Stimulated activated CD8-positive, alpha-beta memory T cell treated with anti-CD3 and anti-CD28 coated beads, Interleukin-7, amount 100 ng/mL, for 24 hours (primary cell): ENCODE measurements around the gene EML6.

Source experiments
- DNase-seq: peaks from one replicate; pipeline ENCODE4 v3.0.0-alpha.2; 2020; ENCODE audit warnings: low read depth

Gene EML6

DNA sequence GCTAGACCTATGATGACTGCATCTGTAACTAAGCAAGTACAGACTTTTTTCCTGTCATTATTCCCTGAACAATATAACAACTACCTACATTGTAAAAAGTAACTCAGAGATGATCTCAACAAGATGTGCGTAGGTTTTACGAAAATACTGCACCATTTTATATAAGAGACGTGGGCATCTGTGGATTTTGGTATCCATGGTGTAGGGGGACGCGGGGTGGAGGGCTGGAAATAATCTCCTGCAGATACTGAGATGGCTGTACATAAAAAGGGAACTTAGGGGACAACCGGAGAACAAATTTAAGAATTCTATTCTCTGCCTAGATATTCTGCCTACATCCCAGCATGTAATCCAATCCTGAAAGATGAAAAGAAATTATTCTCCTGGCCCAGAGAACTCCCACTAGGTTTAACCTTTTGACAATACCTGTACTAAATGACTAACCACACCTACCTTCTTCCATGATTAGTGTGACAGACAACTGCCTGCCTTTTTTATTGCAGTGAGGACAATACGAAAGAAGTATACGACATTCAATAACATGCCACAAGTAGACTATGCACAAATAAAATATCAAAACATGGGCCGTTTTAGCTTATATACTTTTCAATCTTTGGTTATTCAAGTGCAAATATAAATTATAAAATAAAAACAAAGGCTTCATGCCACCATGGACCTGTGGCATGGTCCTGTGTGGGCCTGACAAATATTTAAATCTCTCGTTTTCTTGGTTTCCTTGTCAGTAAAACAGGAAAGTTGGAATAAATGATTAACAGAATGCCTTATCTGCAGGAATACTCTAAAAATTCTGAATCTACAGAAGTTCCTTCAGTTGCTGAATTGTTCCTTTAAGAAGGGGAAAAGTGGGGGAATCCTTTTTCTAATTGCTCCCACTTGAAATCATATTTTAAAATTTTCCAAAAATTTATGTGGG is 280.5 kb downstream of the EML6 start:
- DNase-seq = no peak

DNA sequence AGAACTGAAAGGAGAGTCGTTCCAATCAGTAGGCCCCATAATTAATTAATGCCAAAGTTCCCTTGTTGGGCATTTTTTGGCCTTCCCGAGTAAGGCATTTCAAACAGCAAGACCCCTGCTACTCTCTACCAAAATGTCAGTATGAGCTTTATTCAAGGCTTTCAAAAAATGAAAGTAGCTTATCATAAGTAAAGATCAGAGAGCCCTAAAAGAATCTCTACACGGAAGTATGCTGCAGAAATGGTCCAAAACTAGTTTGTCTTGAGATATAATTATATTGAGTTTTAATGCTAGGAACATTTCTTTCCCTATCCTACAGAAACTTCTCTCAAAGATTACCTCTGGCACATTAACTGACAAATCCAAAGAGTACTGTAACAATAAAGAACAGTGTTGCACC is 282.8 kb downstream of the EML6 start:
- DNase-seq = no peak

- no peak for DNase-seq
Observed at GRCh38 chr2:55009277-55010060, 286.0 kb downstream of the EML6 start.

- no peak for DNase-seq
Observed at GRCh38 chr2:55010149-55010591, 286.7 kb downstream of the EML6 start.

- no peak for DNase-seq
Observed at GRCh38 chr2:55010915-55011314, 287.5 kb downstream of the EML6 start.

DNA sequence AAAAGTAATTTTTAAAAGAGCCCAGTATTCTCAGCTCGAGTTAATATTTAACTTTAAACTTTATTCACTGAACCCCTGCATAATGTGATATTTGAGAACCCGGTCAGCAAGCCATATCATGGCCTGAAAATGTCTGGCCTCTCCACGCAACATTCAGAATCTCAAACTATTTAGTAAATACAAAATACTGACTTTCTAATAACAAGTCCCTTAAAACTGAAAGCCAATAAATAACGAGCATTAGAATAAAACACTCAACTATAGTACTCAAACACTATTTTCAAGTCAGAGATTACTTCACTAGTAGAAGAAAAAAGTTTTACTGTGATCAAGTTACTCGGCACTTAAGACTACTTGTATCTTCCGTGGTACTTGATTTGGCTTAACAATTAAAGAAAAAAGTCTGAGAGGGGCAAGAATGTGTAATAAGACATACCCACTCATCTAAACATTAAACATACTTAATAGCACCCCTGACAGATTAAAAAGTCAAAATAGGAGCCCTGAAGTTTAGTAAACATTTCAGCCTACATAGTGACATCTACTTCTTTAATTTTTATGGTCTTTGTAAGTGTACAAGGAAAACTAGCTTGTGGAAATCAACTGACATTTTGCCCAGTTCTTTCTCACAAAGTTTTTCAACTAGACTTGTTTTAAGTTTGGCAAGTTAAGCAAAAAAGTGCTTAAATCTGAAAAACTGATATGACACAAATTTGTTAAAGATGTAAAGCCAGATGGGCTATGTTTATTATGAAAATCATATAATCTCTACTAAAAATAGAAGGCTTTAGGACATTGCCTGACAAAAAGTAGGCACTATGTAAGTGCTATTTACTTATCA is 288.6 kb downstream of the EML6 start:
- DNase-seq = no peak

- DNase-seq = no peak
Observed at GRCh38 chr2:55012672-55013484, 289.4 kb downstream of the EML6 start.

- no peak for DNase-seq
Observed at GRCh38 chr2:55013936-55014335, 290.5 kb downstream of the EML6 start.

- no peak for DNase-seq
Observed at GRCh38 chr2:55014962-55015939, 291.8 kb downstream of the EML6 start.

DNA sequence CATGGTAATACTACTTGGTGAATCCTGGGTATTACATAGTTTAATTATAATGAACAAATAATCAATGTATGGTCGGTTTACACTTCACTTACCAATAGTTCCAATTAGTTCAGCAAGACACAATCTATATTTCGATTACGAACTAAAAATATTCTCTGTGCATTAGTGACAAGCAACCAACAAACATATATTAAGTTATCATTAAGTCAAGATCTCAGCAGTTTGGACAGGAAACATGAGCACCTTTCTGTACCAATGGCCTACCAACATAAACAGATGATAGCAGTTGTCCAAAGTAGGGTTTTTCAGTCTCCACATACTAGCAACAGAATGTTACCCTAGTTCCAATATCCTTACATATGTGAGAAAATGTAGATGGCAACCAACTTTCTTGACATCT is 294.0 kb downstream of the EML6 start:
- DNase-seq = no peak

GRCh38 chr2:55017880-55018279 is 294.4 kb downstream of the EML6 start:
- no peak for DNase-seq

DNA sequence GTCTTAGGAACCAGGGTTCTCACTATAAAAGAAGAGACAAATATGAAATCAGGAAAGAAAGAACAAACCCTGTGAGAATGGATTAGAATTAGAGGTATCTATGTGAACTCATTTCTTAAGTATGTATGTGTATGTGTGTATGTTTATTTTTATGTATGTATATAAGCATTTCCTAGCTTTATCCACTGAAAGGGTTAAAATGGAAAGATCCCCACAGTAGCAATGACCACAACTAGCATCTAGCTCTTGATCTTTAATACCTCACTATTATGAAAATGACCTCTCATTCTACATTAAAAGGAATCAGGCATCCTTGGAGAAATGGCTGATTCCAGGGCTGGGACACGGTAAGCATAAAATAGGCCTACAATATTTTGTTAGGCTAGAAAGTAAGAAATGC is 295.2 kb downstream of the EML6 start:
- no peak for DNase-seq

DNA sequence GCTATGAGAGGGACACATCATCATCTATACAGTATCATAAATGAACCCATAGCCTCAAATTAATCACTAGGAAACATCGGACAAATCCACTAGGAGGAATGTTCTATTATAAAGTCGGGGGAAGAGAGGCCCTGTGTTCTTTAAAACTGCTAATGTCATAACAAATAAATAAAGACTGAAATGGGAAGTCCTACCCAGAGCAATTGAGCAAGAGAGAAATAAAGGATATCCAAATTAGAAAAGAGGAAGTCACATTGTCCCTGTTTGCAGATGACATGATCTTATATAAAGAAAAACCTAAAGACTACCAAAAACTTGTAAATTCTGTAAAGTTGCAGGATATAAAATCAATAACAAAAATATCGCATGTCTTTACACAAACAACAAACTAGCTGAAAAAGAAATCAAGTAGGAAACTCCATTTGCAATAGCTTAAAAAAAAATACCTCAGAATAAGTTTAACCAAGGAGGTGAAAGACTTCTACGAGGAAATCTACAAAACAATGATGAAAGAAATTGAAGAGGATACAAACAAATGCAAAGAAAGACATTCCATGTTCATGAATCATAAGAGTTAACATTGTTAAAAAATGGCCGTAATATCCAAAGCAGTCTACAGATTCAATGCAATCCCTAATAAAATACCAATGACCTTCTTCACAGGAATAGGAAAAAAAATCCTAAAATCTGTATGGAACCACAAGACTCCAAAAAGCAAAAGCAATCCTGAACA is 296.2 kb downstream of the EML6 start:
- no peak for DNase-seq
